ENCODE results near the gene PMPCA.

GRCh38 chr9:136385015-136385414, 25.4 kb upstream of the PMPCA start:
- no peak for TF ChIP-seq ZBTB33 (IDR thresholded peaks at IDR 0.05; ENCODE audit: extremely low read depth, insufficient replicate concordance, low read length)
- TF ChIP-seq MAX (IDR thresholded peaks at IDR 0.05) = no peak
- no peak for TF ChIP-seq CBX3 (IDR thresholded peaks at IDR 0.05; ENCODE audit: low read depth)
- no peak for TF ChIP-seq CTCF (IDR thresholded peaks at IDR 0.05 in 2 of 3, conservative IDR thresholded peaks at IDR 0.05 in 1 of 3; ENCODE audit: borderline replicate concordance in 1 of 3, insufficient read depth in 1 of 3, low read depth in 2 of 3, low read length in 2 of 3)
- TF ChIP-seq POLR2A (IDR thresholded peaks at IDR 0.05; ENCODE audit: borderline replicate concordance, extremely low read depth, insufficient read depth, insufficient read length) = no peak
- TF ChIP-seq EZH2 (IDR thresholded peaks at IDR 0.05) = no peak
- TF ChIP-seq SIN3A (IDR thresholded peaks at IDR 0.05; ENCODE audit: low read depth) = no peak
- no peak for TF ChIP-seq EGR1 (IDR thresholded peaks at IDR 0.05; ENCODE audit: low read depth)
- TF ChIP-seq TCF7L2 (IDR thresholded peaks at IDR 0.05; ENCODE audit: borderline replicate concordance, extremely low read depth, insufficient read depth, insufficient read length) = no peak
- no peak for TF ChIP-seq ZNF274 (IDR thresholded peaks at IDR 0.05; ENCODE audit: low read depth, low read length)
- no peak for TF ChIP-seq REST (IDR thresholded peaks at IDR 0.05; ENCODE audit: low read depth)
- no peak for TF ChIP-seq POLR2AphosphoS5 (IDR thresholded peaks at IDR 0.05; ENCODE audit: low read depth, low read length)
